H1 (cell line): Measurements from ENCODE around the gene P3H2. TPM values are rescaled to one million over a fixed set of nuclear protein-coding genes. Genes with fewer than 3 reads are reported as not detected.

ENCODE experiments used
- polyA plus RNA-seq, 7 experiments: library from polyadenylated mRNA; depleted of rRNA in 3 of 7; stranded (reverse) in 5 of 7; unstranded in 2 of 7; fragments of >200 nt in 5 of 7; fragments of 200-250 nt in 2 of 7; gene quantifications; 1 replicate in 5 of 7; 2 replicates in 1 of 7; 4 replicates in 1 of 7; pipeline versions ENCODE4 v1.2.1 to v1.2.3, GENCODE V29; 2011 to 2013; ENCODE audit warnings: missing spikeins in 2 of 7, mixed read lengths in 2 of 7
- total RNA-seq: library from RNA; stranded (reverse); fragmentation: NEBNext Ultra II Directional; extraction: Animal tissue kit (Norgen Biotek cat#: 25700); gene quantifications from 2 replicates; pipeline ENCODE4 v1.2.1, GENCODE V29; 2021
- TF ChIP-seq, protein P1 (sequence below): IDR thresholded peaks from 2 replicates; pipeline ENCODE4 v1.6.1; 2011; ENCODE audit warnings: low read length, improper control_type of control experiment

P3H2 gene
- total and polyA plus RNA-seq, 2 of the 8 experiments (the other 6 are each of a cell fraction or from before 2014, with no cell fraction given), result 40.5 to 60.4 TPM

DNA sequence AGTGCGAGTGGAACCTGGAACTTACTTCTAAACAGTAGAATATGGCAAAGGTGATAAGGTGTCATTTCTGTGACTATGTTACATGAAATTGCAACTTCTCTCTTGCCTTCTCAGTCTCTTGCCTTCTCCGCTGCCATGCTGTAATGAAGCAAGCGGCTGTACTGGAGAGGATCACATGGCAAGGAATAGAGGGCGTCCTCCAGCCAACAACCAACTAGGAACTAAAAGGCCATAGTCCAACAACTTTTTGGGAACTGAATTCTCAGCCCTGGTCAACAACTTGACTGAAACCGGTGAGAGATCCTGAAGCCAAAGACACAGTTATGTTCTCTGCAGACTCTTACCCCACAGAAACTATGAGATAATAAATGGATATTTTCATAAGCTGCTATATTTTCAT, 143.5 kb downstream of the P3H2 start (continued):
- TF ChIP-seq, protein P1, sequence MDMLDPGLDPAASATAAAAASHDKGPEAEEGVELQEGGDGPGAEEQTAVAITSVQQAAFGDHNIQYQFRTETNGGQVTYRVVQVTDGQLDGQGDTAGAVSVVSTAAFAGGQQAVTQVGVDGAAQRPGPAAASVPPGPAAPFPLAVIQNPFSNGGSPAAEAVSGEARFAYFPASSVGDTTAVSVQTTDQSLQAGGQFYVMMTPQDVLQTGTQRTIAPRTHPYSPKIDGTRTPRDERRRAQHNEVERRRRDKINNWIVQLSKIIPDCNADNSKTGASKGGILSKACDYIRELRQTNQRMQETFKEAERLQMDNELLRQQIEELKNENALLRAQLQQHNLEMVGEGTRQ, result no peak
